Neural cell (in vitro differentiated cells): ENCODE data around the gene OBP2A.

Source experiments
- TAF1 ChIP-seq: IDR thresholded peaks from 2 replicates; pipeline ENCODE4 v1.6.1; 2012; ENCODE audit warnings: low read depth
- TF ChIP-seq, protein P1 (sequence below): fragments of 450-650 bp; IDR thresholded peaks from 2 replicates; pipeline ENCODE4 v1.5.1; 2014; ENCODE audit warnings: antibody characterized with exemption, mild to moderate bottlenecking, moderate library complexity; ENCODE audit not compliant: poor library complexity, severe bottlenecking

DNA sequence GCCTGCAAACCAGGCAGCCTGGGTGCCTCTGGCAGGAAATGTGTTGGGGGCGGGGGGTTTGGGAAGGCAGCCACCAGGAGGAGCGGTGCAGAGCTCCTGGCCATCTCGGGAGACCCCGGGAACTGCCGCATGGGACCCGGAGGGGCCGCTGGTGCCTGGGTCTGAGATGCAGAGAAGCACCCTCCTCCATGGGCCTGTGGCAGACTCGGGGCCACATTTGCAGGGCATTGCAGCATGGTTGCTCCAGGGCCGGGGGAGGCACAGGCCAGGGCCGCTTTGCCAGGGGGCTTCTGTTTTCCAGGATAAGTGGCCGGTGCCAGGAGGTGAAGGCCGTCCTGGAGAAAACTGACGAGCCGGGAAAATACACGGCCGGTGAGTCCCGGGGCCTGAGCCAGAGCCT is 23.0 kb upstream of the OBP2A start:
- no peak for TF ChIP-seq TAF1
- TF ChIP-seq, protein P1, sequence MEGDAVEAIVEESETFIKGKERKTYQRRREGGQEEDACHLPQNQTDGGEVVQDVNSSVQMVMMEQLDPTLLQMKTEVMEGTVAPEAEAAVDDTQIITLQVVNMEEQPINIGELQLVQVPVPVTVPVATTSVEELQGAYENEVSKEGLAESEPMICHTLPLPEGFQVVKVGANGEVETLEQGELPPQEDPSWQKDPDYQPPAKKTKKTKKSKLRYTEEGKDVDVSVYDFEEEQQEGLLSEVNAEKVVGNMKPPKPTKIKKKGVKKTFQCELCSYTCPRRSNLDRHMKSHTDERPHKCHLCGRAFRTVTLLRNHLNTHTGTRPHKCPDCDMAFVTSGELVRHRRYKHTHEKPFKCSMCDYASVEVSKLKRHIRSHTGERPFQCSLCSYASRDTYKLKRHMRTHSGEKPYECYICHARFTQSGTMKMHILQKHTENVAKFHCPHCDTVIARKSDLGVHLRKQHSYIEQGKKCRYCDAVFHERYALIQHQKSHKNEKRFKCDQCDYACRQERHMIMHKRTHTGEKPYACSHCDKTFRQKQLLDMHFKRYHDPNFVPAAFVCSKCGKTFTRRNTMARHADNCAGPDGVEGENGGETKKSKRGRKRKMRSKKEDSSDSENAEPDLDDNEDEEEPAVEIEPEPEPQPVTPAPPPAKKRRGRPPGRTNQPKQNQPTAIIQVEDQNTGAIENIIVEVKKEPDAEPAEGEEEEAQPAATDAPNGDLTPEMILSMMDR: no peak
